ENCODE results near the gene TAF1C.
"Not testable (repeated sequence)": the region's sequence is repeated elsewhere in the genome, so short reads cannot be mapped to it uniquely, and the experiment has no call there.

DNA sequence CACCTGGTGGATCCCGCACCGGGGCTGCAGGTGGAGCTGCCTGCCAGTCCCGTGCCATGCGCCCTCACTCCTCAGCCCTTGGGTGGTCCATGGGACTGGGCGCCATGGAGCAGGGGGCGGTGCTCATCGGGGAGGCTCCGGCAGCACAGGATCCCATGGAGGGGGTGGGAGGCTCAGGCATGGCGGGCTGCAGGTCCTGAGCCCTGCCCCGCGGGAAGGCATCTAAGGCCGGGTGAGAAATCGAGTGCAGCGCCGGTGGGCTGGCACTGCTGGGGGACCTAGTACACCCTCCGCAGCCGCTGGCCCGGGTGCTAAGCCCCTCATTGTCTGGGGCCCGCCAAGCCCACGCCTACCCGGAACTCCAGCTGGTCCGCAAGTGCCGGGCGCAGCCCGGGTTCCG, 17.7 kb upstream of the TAF1C start:
- not testable (repeated sequence) for TF ChIP-seq ZNF544 (tag by site-specific recombination; IDR thresholded peaks at IDR 0.05); ZBTB1 (tag by site-specific recombination; IDR thresholded peaks at IDR 0.05); ZNF530 (tag by site-specific recombination; IDR thresholded peaks at IDR 0.05; ENCODE audit: low read depth); SP2 (tag by site-specific recombination; IDR thresholded peaks at IDR 0.05); ZNF837 (tag by site-specific recombination; IDR thresholded peaks at IDR 0.05); ZNF133 (tag by site-specific recombination; IDR thresholded peaks at IDR 0.05); ZNF292 (tag by site-specific recombination; IDR thresholded peaks at IDR 0.05; ENCODE audit: borderline replicate concordance, low read depth)
- TF ChIP-seq, protein P1, sequence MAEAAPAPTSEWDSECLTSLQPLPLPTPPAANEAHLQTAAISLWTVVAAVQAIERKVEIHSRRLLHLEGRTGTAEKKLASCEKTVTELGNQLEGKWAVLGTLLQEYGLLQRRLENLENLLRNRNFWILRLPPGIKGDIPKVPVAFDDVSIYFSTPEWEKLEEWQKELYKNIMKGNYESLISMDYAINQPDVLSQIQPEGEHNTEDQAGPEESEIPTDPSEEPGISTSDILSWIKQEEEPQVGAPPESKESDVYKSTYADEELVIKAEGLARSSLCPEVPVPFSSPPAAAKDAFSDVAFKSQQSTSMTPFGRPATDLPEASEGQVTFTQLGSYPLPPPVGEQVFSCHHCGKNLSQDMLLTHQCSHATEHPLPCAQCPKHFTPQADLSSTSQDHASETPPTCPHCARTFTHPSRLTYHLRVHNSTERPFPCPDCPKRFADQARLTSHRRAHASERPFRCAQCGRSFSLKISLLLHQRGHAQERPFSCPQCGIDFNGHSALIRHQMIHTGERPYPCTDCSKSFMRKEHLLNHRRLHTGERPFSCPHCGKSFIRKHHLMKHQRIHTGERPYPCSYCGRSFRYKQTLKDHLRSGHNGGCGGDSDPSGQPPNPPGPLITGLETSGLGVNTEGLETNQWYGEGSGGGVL (tag by site-specific recombination; IDR thresholded peaks at IDR 0.05), result not testable (repeated sequence)
- TF ChIP-seq, protein P2, sequence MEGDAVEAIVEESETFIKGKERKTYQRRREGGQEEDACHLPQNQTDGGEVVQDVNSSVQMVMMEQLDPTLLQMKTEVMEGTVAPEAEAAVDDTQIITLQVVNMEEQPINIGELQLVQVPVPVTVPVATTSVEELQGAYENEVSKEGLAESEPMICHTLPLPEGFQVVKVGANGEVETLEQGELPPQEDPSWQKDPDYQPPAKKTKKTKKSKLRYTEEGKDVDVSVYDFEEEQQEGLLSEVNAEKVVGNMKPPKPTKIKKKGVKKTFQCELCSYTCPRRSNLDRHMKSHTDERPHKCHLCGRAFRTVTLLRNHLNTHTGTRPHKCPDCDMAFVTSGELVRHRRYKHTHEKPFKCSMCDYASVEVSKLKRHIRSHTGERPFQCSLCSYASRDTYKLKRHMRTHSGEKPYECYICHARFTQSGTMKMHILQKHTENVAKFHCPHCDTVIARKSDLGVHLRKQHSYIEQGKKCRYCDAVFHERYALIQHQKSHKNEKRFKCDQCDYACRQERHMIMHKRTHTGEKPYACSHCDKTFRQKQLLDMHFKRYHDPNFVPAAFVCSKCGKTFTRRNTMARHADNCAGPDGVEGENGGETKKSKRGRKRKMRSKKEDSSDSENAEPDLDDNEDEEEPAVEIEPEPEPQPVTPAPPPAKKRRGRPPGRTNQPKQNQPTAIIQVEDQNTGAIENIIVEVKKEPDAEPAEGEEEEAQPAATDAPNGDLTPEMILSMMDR (tag by site-specific recombination; IDR thresholded peaks at IDR 0.05), result not testable (repeated sequence)
- TF ChIP-seq, protein P3, sequence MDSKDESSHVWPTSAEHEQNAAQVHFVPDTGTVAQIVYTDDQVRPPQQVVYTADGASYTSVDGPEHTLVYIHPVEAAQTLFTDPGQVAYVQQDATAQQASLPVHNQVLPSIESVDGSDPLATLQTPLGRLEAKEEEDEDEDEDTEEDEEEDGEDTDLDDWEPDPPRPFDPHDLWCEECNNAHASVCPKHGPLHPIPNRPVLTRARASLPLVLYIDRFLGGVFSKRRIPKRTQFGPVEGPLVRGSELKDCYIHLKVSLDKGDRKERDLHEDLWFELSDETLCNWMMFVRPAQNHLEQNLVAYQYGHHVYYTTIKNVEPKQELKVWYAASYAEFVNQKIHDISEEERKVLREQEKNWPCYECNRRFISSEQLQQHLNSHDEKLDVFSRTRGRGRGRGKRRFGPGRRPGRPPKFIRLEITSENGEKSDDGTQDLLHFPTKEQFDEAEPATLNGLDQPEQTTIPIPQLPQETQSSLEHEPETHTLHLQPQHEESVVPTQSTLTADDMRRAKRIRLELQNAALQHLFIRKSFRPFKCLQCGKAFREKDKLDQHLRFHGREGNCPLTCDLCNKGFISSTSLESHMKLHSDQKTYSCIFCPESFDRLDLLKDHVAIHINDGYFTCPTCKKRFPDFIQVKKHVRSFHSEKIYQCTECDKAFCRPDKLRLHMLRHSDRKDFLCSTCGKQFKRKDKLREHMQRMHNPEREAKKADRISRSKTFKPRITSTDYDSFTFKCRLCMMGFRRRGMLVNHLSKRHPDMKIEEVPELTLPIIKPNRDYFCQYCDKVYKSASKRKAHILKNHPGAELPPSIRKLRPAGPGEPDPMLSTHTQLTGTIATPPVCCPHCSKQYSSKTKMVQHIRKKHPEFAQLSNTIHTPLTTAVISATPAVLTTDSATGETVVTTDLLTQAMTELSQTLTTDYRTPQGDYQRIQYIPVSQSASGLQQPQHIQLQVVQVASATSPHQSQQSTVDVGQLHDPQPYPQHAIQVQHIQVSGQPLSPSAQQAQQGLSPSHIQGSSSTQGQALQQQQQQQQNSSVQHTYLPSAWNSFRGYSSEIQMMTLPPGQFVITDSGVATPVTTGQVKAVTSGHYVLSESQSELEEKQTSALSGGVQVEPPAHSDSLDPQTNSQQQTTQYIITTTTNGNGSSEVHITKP (tag by site-specific recombination; IDR thresholded peaks at IDR 0.05), result not testable (repeated sequence)
